NCI-H226 (cell line): ENCODE measurements around the gene ARPC1B.

Experiments
- DNase-seq: peaks from one replicate; pipeline ENCODE4 v3.0.0-alpha.2; 2015

Gene ARPC1B

GRCh38 chr7:99392046-99392445 is 17.5 kb downstream of the ARPC1B start:
- no peak for DNase-seq

- DNase-seq: no peak
Observed at GRCh38 chr7:99392659-99393354, 18.3 kb downstream of the ARPC1B start.

GRCh38 chr7:99393355-99394187 is 19.0 kb downstream of the ARPC1B start:
- DNase-seq: no peak

- no peak for DNase-seq
Observed at GRCh38 chr7:99394188-99394502, 19.6 kb downstream of the ARPC1B start.

GRCh38 chr7:99395616-99396327 is 21.2 kb downstream of the ARPC1B start:
- DNase-seq: no peak

GRCh38 chr7:99396418-99397296 is 22.1 kb downstream of the ARPC1B start:
- no peak for DNase-seq

- DNase-seq: no peak
Observed at GRCh38 chr7:99397297-99397983, 22.9 kb downstream of the ARPC1B start.

- no peak for DNase-seq
Observed at GRCh38 chr7:99398891-99399445, 24.4 kb downstream of the ARPC1B start.

DNA sequence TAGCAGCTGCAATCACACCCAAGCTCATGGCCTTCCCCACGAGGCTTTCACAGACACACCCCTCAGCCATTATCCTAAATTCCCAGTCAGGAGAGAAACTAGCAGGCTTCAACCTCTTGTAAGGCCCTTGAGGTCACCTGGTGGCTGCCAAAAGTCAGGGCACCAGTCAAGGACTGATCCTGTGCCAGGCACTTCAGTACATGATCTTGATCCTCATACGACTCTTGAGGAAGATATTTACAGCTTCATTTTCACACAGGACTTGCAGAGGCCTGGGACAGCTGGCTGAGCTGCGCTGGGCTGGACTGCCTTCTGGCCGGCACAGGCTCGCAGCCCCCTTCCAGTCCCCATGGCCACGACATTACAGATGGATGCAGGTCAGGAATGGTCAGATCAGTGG is 25.1 kb downstream of the ARPC1B start:
- DNase-seq: no peak

- DNase-seq: no peak
Observed at GRCh38 chr7:99402854-99403253, 28.3 kb downstream of the ARPC1B start.

DNA sequence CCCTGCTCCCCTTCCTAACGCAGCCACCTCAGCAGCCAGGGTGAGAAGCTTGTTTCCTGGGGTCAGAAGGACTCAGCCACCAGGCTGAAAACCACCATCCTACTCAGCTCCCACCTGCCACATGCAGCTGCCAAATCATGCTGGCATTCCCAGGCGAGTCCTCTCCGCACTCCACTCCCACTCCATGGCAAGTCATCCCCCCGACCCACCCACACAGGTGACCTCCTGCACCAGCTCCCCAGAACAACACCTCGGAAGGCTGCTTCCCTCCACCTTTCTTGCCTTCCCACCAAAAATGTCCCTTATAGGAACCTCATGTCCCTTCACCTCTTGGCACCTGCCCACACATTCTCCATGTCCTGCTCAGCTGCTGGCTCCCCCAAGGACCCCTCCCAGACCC is 29.2 kb downstream of the ARPC1B start:
- DNase-seq: no peak

GRCh38 chr7:99404235-99404976 is 29.9 kb downstream of the ARPC1B start:
- DNase-seq: no peak

DNA sequence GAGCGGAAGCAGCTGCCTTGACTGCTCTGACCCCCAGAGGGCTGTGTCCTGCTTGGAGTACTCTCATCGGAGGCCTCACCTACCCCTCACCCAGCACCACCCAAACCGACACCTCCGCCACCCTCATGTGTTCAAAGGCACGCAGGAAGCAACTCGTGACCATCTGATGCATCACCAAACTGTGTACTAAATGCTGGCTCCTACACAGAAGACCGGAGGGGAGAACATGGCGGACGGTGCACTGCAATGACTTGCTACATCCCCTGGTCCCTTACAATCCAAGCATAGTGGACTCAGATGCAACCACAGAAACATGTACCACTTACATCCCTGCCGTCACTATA is 30.4 kb downstream of the ARPC1B start:
- no peak for DNase-seq

- DNase-seq: no peak
Observed at GRCh38 chr7:99406557-99406956, 32.0 kb downstream of the ARPC1B start.

DNA sequence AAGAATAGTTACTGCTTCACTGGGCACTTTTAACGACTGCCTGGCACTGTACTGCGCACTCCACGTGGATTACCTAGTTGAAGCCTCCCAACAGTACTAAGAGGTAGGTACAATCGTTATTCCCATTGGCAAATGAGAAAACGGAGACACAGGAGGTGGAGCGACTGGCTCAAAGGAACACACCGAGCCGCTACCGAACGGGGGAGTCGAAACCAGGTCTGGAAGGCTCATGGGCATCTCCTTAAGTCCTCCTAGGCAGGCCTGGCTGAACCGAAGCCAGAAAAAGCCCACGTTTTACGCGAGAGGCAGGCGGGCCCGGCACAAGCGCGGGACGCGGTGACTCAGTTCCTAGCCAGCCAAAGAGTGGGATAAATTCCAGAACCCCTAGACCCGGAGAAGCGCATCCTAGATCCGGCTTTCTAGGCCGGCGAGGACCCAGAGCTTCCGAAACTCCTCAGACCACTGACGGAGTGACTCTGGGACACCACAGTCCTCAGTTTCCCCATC is 33.4 kb downstream of the ARPC1B start:
- peak; percentile 68 for DNase-seq

- peak; percentile 82 for DNase-seq
Observed at GRCh38 chr7:99408379-99409191, 34.1 kb downstream of the ARPC1B start, which contains the start of the genes BUD31 and PDAP1. Gene BUD31, plus strand, starts transcription at chr7:99408969. Its CDS starts 2,124 bp downstream, at chr7:99411093. Gene PDAP1, minus strand, starts transcription at chr7:99408597. Its CDS starts 49 bp downstream, at chr7:99408548.

- no peak for DNase-seq
Observed at GRCh38 chr7:99409192-99409572, 34.7 kb downstream of the ARPC1B start.

- no peak for DNase-seq
Observed at GRCh38 chr7:99409806-99410205, 35.3 kb downstream of the ARPC1B start.

DNA sequence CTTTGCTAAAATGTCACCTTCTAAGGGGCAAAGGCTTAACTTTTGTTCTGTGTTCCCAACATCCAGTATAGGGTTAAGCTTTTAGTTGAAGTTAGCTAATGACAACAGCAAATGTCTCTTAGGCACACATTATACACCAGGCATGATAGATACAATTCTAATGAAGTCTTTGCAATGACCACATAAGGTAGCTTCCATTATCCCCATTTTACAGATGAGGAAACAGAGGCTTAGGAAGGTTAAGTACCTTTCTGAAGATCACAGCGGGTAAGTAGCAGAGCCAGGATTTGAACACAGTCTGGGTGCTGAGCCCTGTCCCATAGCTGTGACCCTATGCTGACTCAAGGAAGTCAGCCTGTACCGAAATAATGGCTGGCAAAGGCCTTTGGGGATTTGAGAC is 36.1 kb downstream of the ARPC1B start:
- no peak for DNase-seq
